ENCODE measurements around the gene CDC42EP4. TPM values are rescaled to one million over a fixed set of nuclear protein-coding genes. Genes with fewer than 3 reads are reported as not detected.

CDC42EP4 gene
- polyA plus RNA-seq, 1 donor from 2014 or later, result 19.4 TPM

- no peak overlapping the region for H3K4me2 ChIP-seq (ENCODE audit: low read length)
- H3K9me2 ChIP-seq (ENCODE audit: insufficient read depth, low read length), result no peaks in the 10 kb centered on the region
- H4K20me1 ChIP-seq (ENCODE audit: insufficient read depth), result no peaks in the 10 kb centered on the region
- no peak overlapping the region for H3K9ac ChIP-seq (ENCODE audit: low read length)
- H3K36me3 ChIP-seq (ENCODE audit: insufficient read depth, low read length), result no peaks in the 10 kb centered on the region
- TF ChIP-seq SMC3 (conservative IDR thresholded peaks at IDR 0.05; ENCODE audit: poor library complexity) (no peak), EZH2 (IDR thresholded peaks at IDR 0.05; ENCODE audit: borderline replicate concordance, insufficient read depth, low read length, poor library complexity, severe bottlenecking) (no peak)
- no peak overlapping the region for H3K27ac ChIP-seq (ENCODE audit: low read length)
- H3F3A ChIP-seq (ENCODE audit: insufficient read depth, low read length, poor library complexity, severe bottlenecking), result no peaks in the 10 kb centered on the region
- H3K79me2 ChIP-seq (replicated peaks; ENCODE audit: insufficient read depth, low read length), result no peaks in the 10 kb centered on the region
- no peak overlapping the region for H2AFZ ChIP-seq (ENCODE audit: low read depth, low read length)
- H3K9me3 ChIP-seq (ENCODE audit: low read length), result no peaks in the 10 kb centered on the region
- no peaks in the 10 kb centered on the region for H3K27me3 ChIP-seq (ENCODE audit: insufficient read depth, low read depth, low read length)
- no peak overlapping the region for H3K4me3 ChIP-seq (ENCODE audit: low read length)
Measured at GRCh38 chr17:73318836-73319235, 7.0 kb upstream of the CDC42EP4 start.

- no peak overlapping the region for H2AFZ ChIP-seq (ENCODE audit: low read depth, low read length)
- no peaks in the 10 kb centered on the region for H4K20me1 ChIP-seq (ENCODE audit: insufficient read depth)
- no peak overlapping the region for H3K27ac ChIP-seq (ENCODE audit: low read length)
- H3K27me3 ChIP-seq (ENCODE audit: insufficient read depth, low read depth, low read length), result no peaks in the 10 kb centered on the region
- H3K79me2 ChIP-seq (replicated peaks; ENCODE audit: insufficient read depth, low read length), result no peaks in the 10 kb centered on the region
- no peak overlapping the region for H3K4me3 ChIP-seq (ENCODE audit: low read length)
- no peaks in the 10 kb centered on the region for H3K36me3 ChIP-seq (ENCODE audit: insufficient read depth, low read length)
- H3K9me3 ChIP-seq (ENCODE audit: low read length), result no peaks in the 10 kb centered on the region
- H3F3A ChIP-seq (ENCODE audit: insufficient read depth, low read length, poor library complexity, severe bottlenecking), result no peaks in the 10 kb centered on the region
- no peak overlapping the region for H3K9ac ChIP-seq (ENCODE audit: low read length)
- TF ChIP-seq CTCF (IDR thresholded peaks at IDR 0.05; ENCODE audit: poor library complexity, severe bottlenecking) (no peak), MXI1 (conservative IDR thresholded peaks at IDR 0.05; ENCODE audit: poor library complexity, severe bottlenecking) (no peak), REST (IDR thresholded peaks at IDR 0.05; ENCODE audit: borderline replicate concordance) (no peak), RAD21 (conservative IDR thresholded peaks at IDR 0.05) (no peak), POLR2AphosphoS5 (IDR thresholded peaks at IDR 0.05) (no peak), SMC3 (conservative IDR thresholded peaks at IDR 0.05; ENCODE audit: poor library complexity) (no peak), TAF1 (IDR thresholded peaks at IDR 0.05; ENCODE audit: low read depth) (no peak), EP300 (conservative IDR thresholded peaks at IDR 0.05; ENCODE audit: poor library complexity, severe bottlenecking) (no peak), EZH2 (IDR thresholded peaks at IDR 0.05; ENCODE audit: borderline replicate concordance, insufficient read depth, low read length, poor library complexity, severe bottlenecking) (no peak)
- no peak overlapping the region for H3K4me2 ChIP-seq (ENCODE audit: low read length)
- H3K9me2 ChIP-seq (ENCODE audit: insufficient read depth, low read length), result no peaks in the 10 kb centered on the region
Measured at GRCh38 chr17:73318427-73318813, 6.6 kb upstream of the CDC42EP4 start.

All from neural cell (in vitro differentiated cells).